ENCODE results near the gene CNKSR1. TPM values are rescaled to one million over a fixed set of nuclear protein-coding genes. Genes with fewer than 3 reads are reported as not detected.

The CNKSR1 gene
- total RNA-seq, 1 experiment from 2014 or later = 0.08 TPM

DNA sequence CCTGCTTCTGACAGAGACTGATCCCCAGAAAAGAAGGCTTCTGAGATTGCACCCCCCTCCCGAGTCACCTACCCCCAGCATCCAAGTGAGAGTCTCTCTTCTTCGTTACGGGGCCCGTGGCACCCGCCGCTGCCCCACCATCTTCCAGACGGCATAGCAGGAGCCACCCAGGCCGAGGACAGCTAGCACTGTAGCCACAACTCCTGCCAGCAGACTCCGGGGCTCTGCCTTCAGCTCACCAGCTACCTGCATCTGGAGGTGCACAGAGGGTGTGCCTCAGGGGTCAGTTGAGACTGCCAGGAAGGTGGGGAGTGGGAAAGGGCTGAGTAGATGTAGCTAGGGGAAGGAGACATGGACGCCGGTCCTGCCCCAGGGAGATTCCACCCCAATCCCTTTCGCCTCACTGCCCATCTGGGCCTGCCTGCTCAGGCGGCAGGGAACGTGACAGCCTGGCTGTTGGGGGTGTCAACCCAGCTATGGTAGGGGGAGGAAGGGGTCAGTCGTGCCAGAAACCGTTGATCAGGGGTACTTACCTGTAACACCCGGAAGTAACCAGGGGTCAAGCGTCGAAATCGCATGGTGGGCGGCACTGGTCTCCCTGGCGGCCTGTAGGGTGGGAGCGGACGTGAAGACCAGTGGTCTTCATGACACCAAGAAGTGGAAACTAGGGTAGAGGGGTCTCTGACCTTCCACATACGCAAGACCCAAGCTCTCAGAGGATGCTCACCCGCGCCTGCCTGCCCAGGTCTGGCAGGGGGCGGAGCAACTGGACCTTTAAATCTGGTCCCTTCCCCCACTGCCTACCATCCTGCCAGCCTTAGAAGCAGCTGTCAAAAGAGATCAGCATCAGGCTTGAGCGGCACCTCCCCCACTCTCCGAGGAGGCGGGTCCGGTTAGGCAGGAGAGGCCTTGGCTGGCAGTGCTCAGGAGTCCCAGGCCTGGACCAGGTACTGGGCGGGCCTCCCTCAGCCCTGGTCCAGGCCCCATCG is 5.9 kb upstream of the CNKSR1 start, which contains the start of gene ZNF593OS:
Gene ZNF593OS, minus strand, starts transcription at position 749 of the 989 bp plus-strand sequence. Its CDS starts 171 bp downstream, at position 578.
- DNase-seq (ENCODE audit: low read depth, low spot score) = no peak
- in situ Hi-C loops (cut with HindIII; ENCODE audit: low pct_unique_long_range_greater_than_20kb, low sequenced_read_pairs) = no loop called here

DNA sequence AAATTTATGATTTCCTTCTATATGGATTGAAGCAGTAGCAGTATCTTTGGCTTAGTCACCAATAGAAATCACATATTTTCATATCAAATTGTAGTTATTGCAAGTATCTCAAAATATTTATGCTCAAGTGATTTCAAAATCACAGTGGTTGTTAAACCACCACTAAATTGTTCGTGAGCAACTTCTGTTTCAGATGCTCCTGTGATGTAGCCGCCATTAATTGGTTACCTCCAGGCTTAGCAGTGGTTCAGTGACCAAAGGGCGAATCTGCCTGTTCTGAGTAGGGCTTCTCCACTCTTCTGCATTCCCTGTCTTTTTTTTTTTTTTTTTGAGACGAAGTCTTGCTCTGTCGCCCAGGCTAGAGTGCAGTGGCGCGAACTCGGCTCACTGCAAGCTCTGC is 1.9 kb upstream of the CNKSR1 start:
- DNase-seq (ENCODE audit: low read depth, low spot score) = no peak

DNA sequence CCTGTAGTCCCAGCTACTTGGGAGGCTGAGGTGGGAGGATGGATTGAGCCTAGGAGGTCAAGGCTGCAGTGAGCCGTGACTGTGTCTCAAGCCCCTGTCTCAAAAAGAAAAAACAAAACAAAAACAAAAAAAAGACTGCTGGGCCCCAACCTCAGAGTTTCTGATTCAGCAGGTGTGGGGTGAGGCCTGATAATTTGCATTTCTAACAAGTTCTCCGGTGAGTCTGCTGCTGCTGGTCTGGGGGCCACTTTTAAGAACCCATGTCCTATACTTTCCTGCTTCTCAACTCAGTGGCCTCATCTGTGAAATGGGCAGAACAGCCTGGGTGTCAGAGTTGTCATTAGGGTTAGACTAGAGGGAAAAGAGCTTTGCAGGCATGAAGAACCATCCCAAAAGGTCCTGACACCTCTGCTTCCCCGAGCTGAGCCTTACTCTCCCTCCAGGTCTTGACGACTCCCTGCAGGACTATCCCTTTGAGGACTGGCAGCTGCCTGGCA is 2.8 kb downstream of the CNKSR1 start:
- in situ Hi-C loops (cut with HindIII; ENCODE audit: low pct_unique_long_range_greater_than_20kb, low sequenced_read_pairs) = no loop called here

More for the DNA sequence above, 1.9 kb upstream of the CNKSR1 start:
- in situ Hi-C loops (cut with HindIII; ENCODE audit: low pct_unique_long_range_greater_than_20kb, low sequenced_read_pairs) = no loop called here

DNA sequence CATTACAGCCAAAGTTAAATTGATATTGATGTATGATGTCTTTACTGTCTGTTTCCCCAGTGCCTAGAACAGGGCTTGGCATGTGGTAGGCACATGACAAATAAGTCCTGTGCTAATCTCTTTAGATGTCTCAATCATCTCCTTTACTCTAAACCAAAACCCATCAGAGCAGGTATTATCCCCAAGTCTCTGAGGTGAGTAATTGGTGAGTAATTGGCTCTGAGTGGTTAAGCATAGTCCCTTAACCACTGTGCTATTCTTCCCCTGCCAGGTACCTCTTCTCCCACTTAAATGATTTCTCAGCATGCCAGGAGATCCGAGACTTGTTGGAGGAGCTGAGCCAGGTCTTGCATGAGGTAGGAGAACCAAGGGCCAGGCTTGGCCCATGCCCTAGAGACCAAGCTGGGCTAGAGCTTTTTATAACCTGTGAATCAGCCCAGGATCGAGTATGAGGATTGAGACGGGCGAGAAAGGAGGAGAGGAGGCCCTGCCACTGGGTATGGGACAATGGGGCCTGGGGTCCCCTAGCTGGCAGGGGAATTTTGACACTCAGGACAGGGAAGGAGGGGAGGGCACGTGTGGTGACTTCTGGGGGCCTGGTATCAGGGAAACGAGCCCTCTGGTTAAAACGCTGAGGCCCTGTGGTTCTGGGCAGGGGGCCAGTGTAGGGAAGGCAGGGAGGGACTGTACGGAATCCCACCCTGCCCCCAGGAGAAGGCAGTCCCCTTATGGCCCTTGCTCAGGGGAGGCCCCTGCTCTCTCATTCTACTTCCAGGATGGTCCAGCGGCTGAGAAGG is 4.5 kb downstream of the CNKSR1 start:
- no peak for DNase-seq (ENCODE audit: low read depth, low spot score)
- in situ Hi-C loops (cut with HindIII; ENCODE audit: low pct_unique_long_range_greater_than_20kb, low sequenced_read_pairs) = no loop called here

More for the DNA sequence above, 2.8 kb downstream of the CNKSR1 start:
- no peak for DNase-seq (ENCODE audit: low read depth, low spot score)

- DNase-seq (ENCODE audit: low read depth, low spot score) = no peak
- in situ Hi-C loops (cut with HindIII; ENCODE audit: low pct_unique_long_range_greater_than_20kb, low sequenced_read_pairs) = no loop called here
These were observed 5.0 kb downstream of the CNKSR1 start for GRCh38 chr1:26182383-26182696.

- in situ Hi-C loops (cut with HindIII; ENCODE audit: low pct_unique_long_range_greater_than_20kb, low sequenced_read_pairs) = no loop called here
- no peak for DNase-seq (ENCODE audit: low read depth, low spot score)
These were observed 6.8 kb downstream of the CNKSR1 start for GRCh38 chr1:26184086-26184485.

GRCh38 chr1:26184883-26185282 is 7.6 kb downstream of the CNKSR1 start:
- no peak for DNase-seq (ENCODE audit: low read depth, low spot score)
- in situ Hi-C loops (cut with HindIII; ENCODE audit: low pct_unique_long_range_greater_than_20kb, low sequenced_read_pairs) = no loop called here

GRCh38 chr1:26187882-26188281 is 10.6 kb downstream of the CNKSR1 start:
- in situ Hi-C loops (cut with HindIII; ENCODE audit: low pct_unique_long_range_greater_than_20kb, low sequenced_read_pairs) = no loop called here
- DNase-seq (ENCODE audit: low read depth, low spot score) = no peak

DNA sequence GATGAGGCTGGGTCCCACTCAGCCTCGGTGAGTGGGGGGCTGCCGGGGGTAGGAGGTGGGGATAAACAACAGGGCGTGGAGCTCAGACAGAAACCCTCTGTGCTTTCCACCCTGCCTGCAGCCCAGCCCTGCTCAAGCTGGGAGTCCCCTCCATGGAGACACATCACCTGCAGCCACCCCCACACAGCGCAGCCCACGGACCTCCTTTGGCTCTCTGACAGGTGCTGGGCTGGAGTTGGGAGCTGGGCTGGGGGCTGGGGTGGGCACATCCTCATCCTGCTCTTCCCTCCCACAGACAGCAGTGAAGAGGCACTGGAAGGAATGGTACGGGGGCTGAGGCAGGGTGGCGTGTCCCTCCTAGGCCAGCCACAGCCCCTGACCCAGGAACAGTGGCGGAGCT is 11.2 kb downstream of the CNKSR1 start:
- in situ Hi-C loops (cut with HindIII; ENCODE audit: low pct_unique_long_range_greater_than_20kb, low sequenced_read_pairs) = no loop called here
- no peak for DNase-seq (ENCODE audit: low read depth, low spot score)

DNA sequence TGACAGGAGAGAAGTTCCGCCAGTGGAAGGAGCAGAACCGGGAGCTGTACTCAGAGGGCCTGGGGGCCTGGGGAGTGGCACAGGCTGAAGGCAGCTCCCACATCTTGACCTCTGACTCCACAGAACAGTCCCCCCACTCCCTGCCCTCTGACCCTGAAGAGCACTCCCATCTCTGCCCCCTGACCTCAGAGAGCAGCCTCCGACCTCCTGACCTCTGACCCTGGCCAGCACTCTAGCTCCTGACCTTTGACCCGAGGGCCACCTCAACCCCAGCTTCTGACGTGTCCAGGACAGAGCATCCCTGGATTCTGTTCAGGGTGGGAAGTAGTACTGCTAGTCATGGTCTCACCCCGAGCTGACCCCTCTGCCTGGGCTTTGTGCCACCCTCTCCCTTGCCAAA is 12.0 kb downstream of the CNKSR1 start:
- no peak for DNase-seq (ENCODE audit: low read depth, low spot score)
- in situ Hi-C loops (cut with HindIII; ENCODE audit: low pct_unique_long_range_greater_than_20kb, low sequenced_read_pairs) = no loop called here

DNA sequence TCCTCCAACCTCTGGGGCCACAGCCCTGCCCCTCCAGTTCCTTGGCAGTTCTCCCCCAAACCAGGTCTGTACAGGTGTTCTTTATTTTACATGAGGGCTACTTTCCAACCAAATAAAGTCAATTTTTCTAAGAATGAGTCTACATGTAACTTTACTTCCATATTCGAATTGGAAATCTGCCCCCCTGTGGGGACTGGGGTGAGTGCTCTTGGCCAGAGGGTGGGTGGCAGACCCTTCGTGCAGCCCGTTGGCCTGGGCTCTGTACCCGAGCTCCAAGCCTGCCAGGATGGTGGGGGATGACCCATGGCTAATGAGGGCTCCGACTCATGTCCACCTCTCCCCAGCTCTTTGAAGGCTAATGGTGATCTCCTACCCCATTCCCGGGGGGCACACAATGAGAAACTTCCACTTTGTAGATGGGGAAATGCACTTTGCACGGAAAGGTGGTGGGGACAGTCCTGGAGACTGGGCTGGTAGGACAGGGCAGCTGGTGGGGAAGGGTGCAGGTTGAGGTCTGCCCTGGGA is 12.5 kb downstream of the CNKSR1 start:
- no peak for DNase-seq (ENCODE audit: low read depth, low spot score)
- in situ Hi-C loops (cut with HindIII; ENCODE audit: low pct_unique_long_range_greater_than_20kb, low sequenced_read_pairs) = no loop called here

GRCh38 chr1:26190373-26190987 is 13.2 kb downstream of the CNKSR1 start, which contains the start of gene CATSPER4:
CATSPER4 (plus strand) TSS chr1:26190602; CDS start chr1:26190628, 26 bp downstream.
- in situ Hi-C loops (cut with HindIII; ENCODE audit: low pct_unique_long_range_greater_than_20kb, low sequenced_read_pairs) = no loop called here
- DNase-seq (ENCODE audit: low read depth, low spot score) = peak; percentile 68

- in situ Hi-C loops (cut with HindIII; ENCODE audit: low pct_unique_long_range_greater_than_20kb, low sequenced_read_pairs) = no loop called here
- no peak for DNase-seq (ENCODE audit: low read depth, low spot score)
These were observed 14.4 kb downstream of the CNKSR1 start for GRCh38 chr1:26191739-26192138.

GRCh38 chr1:26195805-26196204 is 18.5 kb downstream of the CNKSR1 start:
- in situ Hi-C loops (cut with HindIII; ENCODE audit: low pct_unique_long_range_greater_than_20kb, low sequenced_read_pairs) = no loop called here
- DNase-seq (ENCODE audit: low read depth, low spot score) = no peak

- in situ Hi-C loops (cut with HindIII; ENCODE audit: low pct_unique_long_range_greater_than_20kb, low sequenced_read_pairs) = no loop called here
- DNase-seq (ENCODE audit: low read depth, low spot score) = no peak
These were observed 20.0 kb downstream of the CNKSR1 start for GRCh38 chr1:26197301-26197700.

DNA sequence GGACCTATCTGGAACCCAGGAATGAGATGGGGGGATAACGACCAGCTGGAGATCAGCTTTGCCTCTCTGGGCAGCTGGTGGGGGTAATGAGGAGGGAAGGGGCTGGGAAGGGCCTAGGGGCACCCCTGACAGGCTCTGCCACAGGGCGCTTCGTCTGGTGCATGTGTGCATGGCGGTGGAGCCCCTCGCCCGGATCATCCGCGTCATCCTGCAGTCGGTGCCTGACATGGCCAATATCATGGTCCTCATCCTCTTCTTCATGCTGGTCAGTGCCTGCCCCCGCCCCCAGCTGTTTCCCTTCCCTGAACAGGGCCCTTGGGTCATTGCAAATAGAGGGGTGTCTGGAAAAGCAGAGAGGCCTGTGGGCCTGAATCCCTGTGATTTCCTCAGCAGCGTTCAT is 20.5 kb downstream of the CNKSR1 start:
- in situ Hi-C loops (cut with HindIII; ENCODE audit: low pct_unique_long_range_greater_than_20kb, low sequenced_read_pairs) = no loop called here
- no peak for DNase-seq (ENCODE audit: low read depth, low spot score)

- DNase-seq (ENCODE audit: low read depth, low spot score) = no peak
- in situ Hi-C loops (cut with HindIII; ENCODE audit: low pct_unique_long_range_greater_than_20kb, low sequenced_read_pairs) = no loop called here
These were observed 23.1 kb downstream of the CNKSR1 start for GRCh38 chr1:26200413-26200812.
